B cell (primary cell): ENCODE results near the gene KDM3B. TPM values are rescaled to one million over a fixed set of nuclear protein-coding genes. Genes with fewer than 3 reads are reported as not detected.

Experiments
- ATAC-seq: fragments of 200-7000 bp; cut with Tn5 transposase; one replicate; pipeline ENCODE4 v1.10.0; 2021; ENCODE audit warnings: low read depth, mild to moderate bottlenecking, moderate number of reproducible peaks, moderate library complexity
- CTCF ChIA-PET: fragments of 350-600 bp; sonication (Branson Sonifier 250); formaldehyde crosslinking; loops from one replicate; lab custom pipeline; 2021; ENCODE audit warnings: antibody characterized with exemption, inconsistent platforms; lab: Charles Lee
- POLR2A ChIA-PET: fragments of 350-600 bp; sonication (Branson Sonifier 250); formaldehyde crosslinking; loops from one replicate; lab custom pipeline; 2021; ENCODE audit warnings: antibody characterized with exemption; lab: Charles Lee
- DNase-seq: peaks from one replicate; pipeline ENCODE4 v3.0.0; 2013
- H2AFZ ChIP-seq: 2 replicates; pipeline ENCODE4 v1.6.1; 2012; ENCODE audit warnings: mild to moderate bottlenecking, low read depth, low read length; ENCODE audit not compliant: insufficient read depth, poor library complexity, severe bottlenecking
- H3K27ac ChIP-seq, 2 donors: 1 replicate in 1 of 2; 2 replicates in 1 of 2; pipeline ENCODE4 v1.5.1; 2012 to 2013; ENCODE audit warnings: low read length in 2 of 2, mild to moderate bottlenecking in 2 of 2, moderate library complexity in 1 of 2
- H3K27me3 ChIP-seq, 4 experiments: fragments of 200-600 bp in 1 of 4; sonication (generic) in 1 of 4; replicated peaks in 1 of 4; 1 replicate in 2 of 4; 2 replicates in 2 of 4; pipeline versions ENCODE4 v1.6.1 to v1.7.0; 2013 to 2016; ENCODE audit warnings: low read length in 3 of 4, mild to moderate bottlenecking in 2 of 4, mixed read lengths in 1 of 4, moderate library complexity in 1 of 4; ENCODE audit not compliant: insufficient read depth in 4 of 4, control insufficient read depth in 3 of 4; ENCODE audit errors: control extremely low read depth in 1 of 4
- H3K36me3 ChIP-seq, 2 experiments: replicated peaks in 1 of 2; 1 replicate in 1 of 2; 2 replicates in 1 of 2; pipeline versions ENCODE4 v1.6.1 to v1.7.1; 2013; ENCODE audit warnings: low read length in 1 of 2; ENCODE audit not compliant: insufficient read depth in 2 of 2, control insufficient read depth in 1 of 2; ENCODE audit errors: control extremely low read depth in 1 of 2, extremely low read depth in 1 of 2
- H3K4me1 ChIP-seq, 2 donors: fragments of 200-600 bp in 1 of 2; sonication (generic) in 1 of 2; 1 replicate in 1 of 2; 2 replicates in 1 of 2; pipeline versions ENCODE4 v1.5.1 to v1.6.1; 2013 to 2017; ENCODE audit warnings: low read length in 2 of 2; ENCODE audit not compliant: control insufficient read depth in 2 of 2, insufficient read depth in 2 of 2
- H3K4me2 ChIP-seq: replicated peaks from 2 replicates; pipeline ENCODE3; 2012; ENCODE audit warnings: mild to moderate bottlenecking, low read depth, low read length; ENCODE audit not compliant: poor library complexity, severe bottlenecking
- H3K4me3 ChIP-seq, 5 experiments: fragments of 200-600 bp in 1 of 5; sonication (generic) in 1 of 5; 1 replicate in 3 of 5; 2 replicates in 2 of 5; pipeline versions ENCODE4 v1.5.1 to v1.7.0; 2011 to 2016; ENCODE audit warnings: low read length in 4 of 5, mild to moderate bottlenecking in 4 of 5, low read depth in 2 of 5, control low read depth in 1 of 5, moderate library complexity in 1 of 5; ENCODE audit not compliant: insufficient read depth in 1 of 5; ENCODE audit errors: control extremely low read depth in 1 of 5, extremely low read depth in 1 of 5
- H3K79me2 ChIP-seq: fragments of 200-600 bp; sonication (generic); one replicate; pipeline ENCODE4 v1.6.0; 2016; ENCODE audit warnings: low read length; ENCODE audit not compliant: control insufficient read depth, insufficient read depth
- H3K9ac ChIP-seq: fragments of 200-600 bp; sonication (generic); 2 replicates; pipeline ENCODE4 v1.6.1; 2017; ENCODE audit warnings: mild to moderate bottlenecking, low read length, moderate library complexity
- H3K9me3 ChIP-seq, 3 donors: one replicate each; pipeline versions ENCODE4 v1.6.1 to v1.7.1; 2013; ENCODE audit warnings: low read length in 2 of 3; ENCODE audit not compliant: control insufficient read depth in 2 of 3, insufficient read depth in 1 of 3; ENCODE audit errors: control extremely low read depth in 1 of 3
- H4K20me1 ChIP-seq: 2 replicates; pipeline ENCODE4 v1.6.0; 2012; ENCODE audit warnings: mild to moderate bottlenecking, low read length; ENCODE audit not compliant: insufficient read depth, control insufficient read depth, poor library complexity, severe bottlenecking
- H3K27ac Mint-ChIP-seq: one replicate; pipeline ENCODE4 v1.8.0; 2021; ENCODE audit warnings: mixed read lengths
- H3K27me3 Mint-ChIP-seq: one replicate; pipeline ENCODE4 v1.8.0; 2021; ENCODE audit warnings: mixed read lengths
- H3K4me1 Mint-ChIP-seq: one replicate; pipeline ENCODE4 v1.8.0; 2021; ENCODE audit warnings: mixed read lengths
- H3K4me3 Mint-ChIP-seq: one replicate; pipeline ENCODE4 v1.8.0; 2021; ENCODE audit warnings: mixed read lengths
- H3K9me3 Mint-ChIP-seq: one replicate; pipeline ENCODE4 v1.8.0; 2022; ENCODE audit warnings: mixed read lengths; ENCODE audit not compliant: insufficient read depth
- CTCF ChIP-seq: fragments of 200-600 bp; IDR thresholded peaks from one replicate; pipeline ENCODE4 v1.8.0; 2022; ENCODE audit warnings: antibody characterized with exemption, mild to moderate bottlenecking
- EZH2 ChIP-seq: IDR thresholded peaks from 2 replicates; pipeline ENCODE4 v1.6.1; 2012; ENCODE audit warnings: borderline replicate concordance, low read depth, mild to moderate bottlenecking, moderate library complexity, low read length; ENCODE audit not compliant: insufficient read depth, poor library complexity, severe bottlenecking
- WGBS: methylation state at CpG from one replicate; pipeline ENCODE4 v1.1.5; 2013; ENCODE audit warnings: missing lambda C conversion rate; ENCODE audit not compliant: insufficient coverage; 5-methylcytosine and 5-hydroxymethylcytosine counted together
- intact Hi-C: fragments of 100-400 bp; cut with micrococcal nuclease; formaldehyde crosslinking; loops from one replicate; pipeline ENCODE4 v1.10.0; 2022
- polyA plus RNA-seq: library from polyadenylated mRNA; depleted of rRNA; stranded (reverse); fragments of >200 nt; gene quantifications from 2 replicates; pipeline ENCODE4 v1.2.3, GENCODE V29; 2012
- total RNA-seq, 2 donors: library from RNA; stranded (reverse); fragments of 120-200 nt in 1 of 2; gene quantifications; 1 replicate in 1 of 2; 2 replicates in 1 of 2; pipeline versions ENCODE4 v1.2.3 to v1.2.4, GENCODE V29; 2013 to 2022

Gene KDM3B
- total and polyA plus RNA-seq, 2 donors (not counting 1 experiment from before 2014, with no cell fraction given) = 41.8 to 99.9 TPM

- Histone ChIP-seq H3K27ac (no peak within 1 kb of the TSS), H3K4me2 (peak within 1 kb of the TSS; percentile 96), H4K20me1 (peaks cover 9% of the 10 kb centered on the region), H3K36me3 (peaks cover 8 to 20% of the 10 kb centered on the region in 2 experiments), H3K4me3 (peak within 1 kb of the TSS in 4 of 5 experiments; percentile 22 to 56 (median 47)), H3K9ac (peak within 1 kb of the TSS; percentile 62), H3K9me3 (no peaks in the 10 kb centered on the region), H3K79me2 (no peaks in the 10 kb centered on the region), H3K4me1 (peaks cover 11 to 13% of the 10 kb centered on the region in 2 donors), H3K27me3 (peaks cover 0 to 11% (median 3%) of the 10 kb centered on the region in 4 experiments), H2AFZ (peak within 1 kb of the TSS; percentile 65)
- Mint-ChIP-seq H3K4me1 (peaks cover 13% of the 10 kb centered on the region), H3K27me3 (peaks cover 4% of the 10 kb centered on the region), H3K27ac (peak within 1 kb of the TSS; percentile 8), H3K9me3 (no peaks in the 10 kb centered on the region), H3K4me3 (peak within 1 kb of the TSS; percentile 86)
- WGBS = 1% methylated on average over 60 of the region's 65 CpGs
- ATAC-seq (peak; percentile 86), DNase-seq (peak; percentile 78)
- intact Hi-C loops = loop anchor here (2.0 to 10.0 kb wide), 2 partner anchors 26 to 84 kb away; partner anchors contain the start of genes EGR1 and KDM3B
- ChIA-PET CTCF (interaction anchor here (0.6 to 6.3 kb wide), 5 partner anchors 11 to 305 kb away, joined by 4 to 45 read pairs (median 9); no protein-coding TSS in a partner anchor), POLR2A (no interaction called here)
- TF ChIP-seq CTCF (no peak), EZH2 (no peak)
Measured at GRCh38 chr5:138438724-138439476, 86.4 kb downstream of the KDM3B start, which contains the start of gene REEP2. Gene REEP2, plus strand, starts transcription at chr5:138439057. Its CDS starts 152 bp downstream, at chr5:138439209.
